ENCODE data around the gene B3GAT3. TPM values are rescaled to one million over a fixed set of nuclear protein-coding genes. Genes with fewer than 3 reads are reported as not detected.
A peak's percentile ranks its signal among the peaks of the same experiment; 100 is the strongest.

The B3GAT3 gene
- total RNA-seq, 1 donor from 2014 or later = 56.6 TPM

- Mint-ChIP-seq H3K36me3 (ENCODE audit: low read depth) (peaks cover 42% of the 10 kb centered on the region), H3K27ac (peak overlapping the region; percentile 66), H3K4me3 (no peak overlapping the region), H3K4me1 (peaks cover 22% of the 10 kb centered on the region), H3K9me3 (no peaks in the 10 kb centered on the region), H3K27me3 (no peaks in the 10 kb centered on the region)
- ATAC-seq (ENCODE audit: low read depth) = no peak
- no peak for DNase-seq
- TF ChIP-seq CTCF (IDR thresholded peaks at IDR 0.05) = no peak
- intact Hi-C loops (cut with micrococcal nuclease) = loop anchor here (1.0 to 5.0 kb wide), 4 partner anchors 33 to 229 kb away; partner anchors contain the start of gene GANAB
- ChIA-PET CTCF (interaction anchor here (0.8 kb wide), 1 partner anchor 36 kb away, joined by 3 read pairs; no protein-coding TSS in a partner anchor), POLR2A (interaction anchor here (0.7 to 5.8 kb wide), 12 partner anchors 8 to 268 kb away, joined by 3 to 63 read pairs (median 6); partner anchors contain the start of genes B3GAT3, C11orf98, CSKMT and EEF1G)
These were observed 8.5 kb downstream of the B3GAT3 start for GRCh38 chr11:62613291-62613778.

DNA sequence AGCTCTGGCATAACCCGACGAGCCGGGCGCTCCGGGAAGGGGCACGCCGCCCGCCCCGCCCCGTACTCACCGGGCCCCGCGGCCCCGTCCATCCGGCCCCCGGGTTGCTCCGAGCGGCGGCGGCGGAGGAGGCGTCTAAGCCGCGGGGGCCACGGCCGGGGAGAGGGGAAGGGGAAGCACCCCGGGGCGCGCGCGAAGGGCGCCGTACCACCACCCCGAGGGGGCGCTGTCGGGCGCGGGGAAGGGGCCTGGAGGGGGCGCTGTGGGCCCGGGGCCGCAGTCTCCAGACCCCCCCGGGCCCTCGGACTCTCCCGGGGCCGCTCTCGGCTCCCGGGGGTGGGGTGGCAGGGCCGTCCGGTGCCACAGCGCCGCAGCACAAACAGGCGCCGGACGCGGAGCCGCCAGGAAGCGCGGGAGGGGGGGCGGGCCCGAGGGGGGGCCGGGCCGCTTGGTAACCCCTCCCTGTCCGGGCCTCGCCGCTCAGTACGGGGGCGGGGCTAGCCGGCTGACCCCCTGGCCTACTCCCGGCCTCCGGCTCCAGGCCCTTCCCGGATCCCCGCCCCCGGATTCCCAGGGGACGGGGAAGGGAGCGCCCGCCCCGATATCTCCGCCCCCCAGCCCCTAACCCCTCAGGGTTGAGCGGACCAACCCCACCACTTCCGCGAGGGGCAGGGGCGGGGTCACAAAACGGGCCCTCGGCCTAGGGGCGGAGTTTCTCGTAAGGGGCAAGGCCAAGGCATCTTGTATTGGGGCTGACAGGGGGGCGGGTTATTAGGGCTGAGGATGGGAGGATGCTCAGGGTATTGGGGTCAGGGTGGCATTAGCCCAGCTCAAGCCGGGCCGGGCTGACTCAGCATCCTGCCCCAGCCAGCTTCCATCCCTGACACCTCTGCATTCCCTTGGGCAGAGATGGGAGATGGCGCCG is 9.2 kb downstream of the B3GAT3 start, which contains the start of the genes EML3 and ROM1:
Gene EML3 (minus strand): TSS at position 410 of the 925 bp plus-strand sequence. CDS start 318 bp downstream, at position 92.
Gene ROM1 (plus strand): TSS at position 892 of the 925 bp plus-strand sequence. CDS start 25 bp downstream, at position 917.
- POLR2A ChIA-PET = interaction anchor here (0.7 to 5.8 kb wide), 20 partner anchors 9 to 269 kb away, joined by 3 to 63 read pairs (median 7); partner anchors contain the start of genes AHNAK, B3GAT3, C11orf98 and CSKMT
- H3K4me1 Mint-ChIP-seq = peaks cover 27% of the 10 kb centered on the region

GRCh38 chr11:62611705-62612365 is 10.0 kb downstream of the B3GAT3 start:
- Mint-ChIP-seq H3K4me1 (peaks cover 31% of the 10 kb centered on the region), H3K36me3 (ENCODE audit: low read depth) (peaks cover 51% of the 10 kb centered on the region), H3K9me3 (no peaks in the 10 kb centered on the region), H3K4me3 (peak overlapping the region; percentile 93), H3K27me3 (no peaks in the 10 kb centered on the region), H3K27ac (peak overlapping the region; percentile 95)
- no peak for TF ChIP-seq CTCF (IDR thresholded peaks at IDR 0.05)
- ChIA-PET CTCF (interaction anchor here (1.1 to 2.2 kb wide), 5 partner anchors 10 to 187 kb away, joined by 4 to 20 read pairs (median 6); partner anchors contain the start of genes B3GAT3, C11orf98, CSKMT and MTA2), POLR2A (interaction anchor here (0.5 to 5.8 kb wide), 18 partner anchors 9 to 230 kb away, joined by 3 to 63 read pairs (median 8); partner anchors contain the start of genes AHNAK, B3GAT3, C11orf98 and CSKMT)
- peak; percentile 29 for ATAC-seq (ENCODE audit: low read depth)
- intact Hi-C loops (cut with micrococcal nuclease) = loop anchor here (1.0 to 5.0 kb wide), 10 partner anchors 10 to 230 kb away; partner anchors contain the start of genes C11orf98, CSKMT, GANAB and INTS5
- DNase-seq = no peak

More for the DNA sequence above, 9.2 kb downstream of the B3GAT3 start, which contains the start of the genes EML3 and ROM1:
- intact Hi-C loops (cut with micrococcal nuclease) = loop anchor here (1.0 to 5.0 kb wide), 11 partner anchors 10 to 230 kb away; partner anchors contain the start of genes C11orf98, CSKMT, GANAB and INTS5
- peak; percentile 59 for TF ChIP-seq CTCF (IDR thresholded peaks at IDR 0.05)
- Mint-ChIP-seq H3K27ac (peak within 1 kb of the TSS; percentile 95), H3K27me3 (no peaks in the 10 kb centered on the region), H3K4me3 (peak within 1 kb of the TSS; percentile 93), H3K9me3 (no peaks in the 10 kb centered on the region), H3K36me3 (ENCODE audit: low read depth) (peaks cover 49% of the 10 kb centered on the region)
- ATAC-seq (ENCODE audit: low read depth) (peak; percentile 82), DNase-seq (peak; percentile 95)
- CTCF ChIA-PET = interaction anchor here (0.8 to 2.2 kb wide), 6 partner anchors 9 to 188 kb away, joined by 3 to 20 read pairs (median 6); partner anchors contain the start of genes B3GAT3, C11orf98, CSKMT and MTA2

GRCh38 chr11:62610814-62611704 is 10.7 kb downstream of the B3GAT3 start:
- H3K9me3 Mint-ChIP-seq = no peaks in the 10 kb centered on the region
- ATAC-seq (ENCODE audit: low read depth) (no peak), DNase-seq (no peak)
- intact Hi-C loops (cut with micrococcal nuclease) = loop anchor here (5.0 kb wide), 1 partner anchor 231 kb away; no protein-coding TSS in a partner anchor
- POLR2A ChIA-PET = interaction anchor here (0.5 to 5.8 kb wide), 20 partner anchors 8 to 230 kb away, joined by 3 to 63 read pairs (median 8); partner anchors contain the start of genes AHNAK, B3GAT3, C11orf98 and CSKMT
- peaks cover 31% of the 10 kb centered on the region for H3K4me1 Mint-ChIP-seq
- H3K27me3 Mint-ChIP-seq = no peaks in the 10 kb centered on the region
- peak overlapping the region; percentile 95 for H3K27ac Mint-ChIP-seq
- peaks cover 49% of the 10 kb centered on the region for H3K36me3 Mint-ChIP-seq (ENCODE audit: low read depth)
- CTCF ChIA-PET = interaction anchor here (0.6 to 2.2 kb wide), 6 partner anchors 10 to 814 kb away, joined by 3 to 20 read pairs (median 6); partner anchors contain the start of genes B3GAT3, C11orf98, CSKMT and MTA2
- H3K4me3 Mint-ChIP-seq = peak overlapping the region; percentile 93
- TF ChIP-seq CTCF (IDR thresholded peaks at IDR 0.05) = no peak

Data from activated B cell treated with CpG ODN at 0.5 μM for 24 hours (primary cell).